ENCODE results near the gene MPZL1.
"Not testable (repeated sequence)": the region's sequence is repeated elsewhere in the genome, so short reads cannot be mapped to it uniquely, and the experiment has no call there.

Gene MPZL1

DNA sequence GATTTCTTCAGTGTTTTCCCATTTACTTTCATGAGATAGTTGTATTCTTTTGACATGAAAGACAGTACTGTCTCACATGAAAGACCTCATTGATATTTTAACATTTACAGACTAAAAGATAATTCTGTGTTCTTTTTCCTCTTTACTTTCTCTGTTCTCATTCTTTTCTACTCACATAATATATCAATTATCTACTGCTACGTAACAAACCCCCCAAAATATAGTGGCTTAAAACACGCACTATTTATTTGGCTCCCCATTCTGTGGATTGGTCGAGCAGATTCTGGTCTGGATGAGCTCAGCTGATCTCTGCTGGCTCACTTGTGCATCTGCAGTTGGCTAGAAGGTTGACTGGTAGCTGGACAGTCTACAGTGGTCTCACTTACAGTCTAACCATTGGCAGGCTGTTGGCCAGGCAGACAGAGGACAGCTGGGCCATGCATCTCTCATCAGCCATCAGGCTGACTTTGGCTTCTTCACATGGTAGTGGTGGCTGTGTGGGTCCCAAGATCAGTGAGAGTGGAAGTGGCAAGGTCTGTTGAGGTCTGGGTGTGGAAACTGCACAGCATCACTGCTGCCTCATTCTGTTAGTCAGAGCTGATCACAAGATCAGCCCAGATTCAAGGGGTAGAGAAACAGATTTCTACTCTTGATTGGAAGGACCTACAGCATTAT is 63.2 kb downstream of the MPZL1 start:
- DNase-seq: no peak

DNA sequence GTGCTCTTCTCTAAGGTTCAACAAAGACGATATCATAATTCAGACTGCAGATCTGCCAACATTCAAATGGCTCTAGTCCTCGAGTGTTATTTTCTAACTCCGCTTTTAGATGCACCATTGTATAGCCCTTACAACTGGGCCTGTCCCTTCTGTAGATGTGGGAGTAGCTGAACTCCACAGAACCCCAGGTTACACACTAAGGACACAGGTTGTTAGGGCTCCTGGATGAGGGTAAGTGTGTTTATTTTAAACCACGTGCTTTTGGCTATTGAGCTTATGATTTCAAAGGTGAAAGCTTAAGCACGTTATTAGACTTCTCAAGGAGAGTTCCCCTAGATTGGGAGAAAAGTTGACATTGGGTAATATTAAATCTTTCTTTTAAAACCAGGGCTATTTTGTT is 64.7 kb downstream of the MPZL1 start:
- no peak for DNase-seq

DNA sequence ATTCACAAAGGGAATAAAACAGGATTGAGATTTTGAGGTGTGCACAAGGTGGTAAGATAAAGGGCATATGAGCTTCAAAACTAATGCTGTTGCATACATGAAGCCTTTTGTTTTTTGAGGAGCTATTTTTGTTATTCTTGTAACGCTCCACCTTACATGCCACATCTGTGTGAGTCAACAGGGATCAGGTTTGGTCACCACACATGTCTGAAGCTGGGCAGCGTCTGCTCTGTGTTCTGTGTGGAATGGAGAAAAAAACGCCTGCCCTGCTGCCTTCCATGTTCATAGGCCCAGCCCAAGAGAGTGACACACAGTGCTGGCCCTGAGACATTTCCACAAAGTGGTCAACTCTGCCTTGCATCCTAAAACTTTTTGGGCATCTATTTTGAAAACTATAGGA is 67.7 kb downstream of the MPZL1 start:
- no peak for DNase-seq

DNA sequence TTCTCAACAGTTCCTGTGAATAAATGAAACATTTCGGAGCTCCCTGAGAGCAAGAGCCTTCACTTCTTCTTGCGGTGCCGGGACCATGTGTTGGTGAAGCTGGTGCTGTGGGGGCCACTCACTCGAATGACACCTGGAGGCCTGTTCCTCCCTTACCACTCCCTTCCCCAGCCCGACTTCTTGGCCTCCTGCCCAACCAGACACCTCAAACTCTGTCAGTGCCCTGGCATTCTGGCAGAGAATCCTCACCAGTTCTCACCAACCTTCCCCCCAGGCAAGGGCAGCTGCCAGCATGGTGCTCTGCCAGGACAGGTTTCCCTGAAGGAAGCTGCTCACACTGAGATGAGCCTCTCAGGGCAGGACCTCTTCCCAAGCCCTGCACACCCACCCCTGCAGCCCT is 68.3 kb downstream of the MPZL1 start:
- DNase-seq: no peak

DNA sequence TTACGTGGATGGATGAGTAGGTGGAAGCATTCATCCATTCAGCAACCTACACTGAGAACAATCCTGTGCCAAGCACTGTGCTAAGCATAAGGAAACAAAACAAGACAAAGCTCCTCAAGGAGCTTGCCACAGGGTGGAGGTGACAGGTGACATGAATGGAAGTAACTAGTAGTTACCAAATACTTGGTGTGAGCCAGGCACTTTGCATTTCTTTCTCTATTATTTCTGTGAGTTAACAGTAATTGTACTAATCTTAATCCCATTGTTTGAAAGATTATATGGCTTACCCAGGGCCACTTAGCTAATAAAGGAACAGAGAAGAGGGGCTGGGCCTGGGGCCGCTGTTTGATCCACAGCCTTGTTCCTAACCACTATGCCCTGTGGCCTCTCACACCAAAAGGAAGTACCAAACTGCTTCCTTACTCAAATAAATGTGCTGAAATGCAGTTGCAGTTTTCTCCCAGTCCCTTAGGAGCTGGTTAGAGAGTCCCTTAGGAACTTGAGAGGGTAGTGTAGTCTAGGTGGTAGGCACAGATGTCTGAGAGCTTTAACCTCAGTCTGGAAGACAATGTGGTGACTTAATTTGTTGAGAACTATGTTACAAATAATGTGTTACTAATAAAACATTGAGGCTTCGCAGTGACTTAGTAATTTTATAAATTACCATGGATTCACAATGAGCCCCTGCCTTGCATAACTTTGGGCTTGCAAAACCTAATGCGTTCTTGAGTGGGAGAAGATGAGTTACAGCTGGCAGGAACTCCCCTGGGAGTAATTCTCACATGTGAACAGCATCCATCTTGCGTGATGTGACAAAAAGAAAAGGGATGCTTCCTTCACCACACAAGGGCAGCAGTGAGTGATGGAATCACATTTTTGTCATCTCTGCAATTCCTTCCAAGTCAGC is 69.8 kb downstream of the MPZL1 start:
- DNase-seq: no peak

DNA sequence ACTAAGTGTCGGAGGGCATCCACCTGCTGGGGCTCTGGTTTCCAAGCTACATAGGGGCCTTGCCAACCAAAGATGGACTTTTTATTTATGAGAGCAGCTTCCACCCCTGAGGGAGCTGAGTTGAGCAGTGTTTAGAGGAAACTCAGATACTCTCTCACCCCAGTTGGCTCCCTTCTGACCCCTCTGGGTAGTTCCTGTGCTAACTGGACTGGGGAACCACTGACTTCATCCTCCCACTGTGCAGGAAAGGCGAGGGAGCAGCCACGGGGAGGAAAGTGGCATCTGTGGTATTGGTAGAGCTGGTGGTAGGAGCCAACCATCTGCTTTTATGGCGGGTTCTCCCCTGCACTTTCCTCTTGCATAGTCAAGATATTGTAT is 70.4 kb downstream of the MPZL1 start:
- DNase-seq: no peak

DNA sequence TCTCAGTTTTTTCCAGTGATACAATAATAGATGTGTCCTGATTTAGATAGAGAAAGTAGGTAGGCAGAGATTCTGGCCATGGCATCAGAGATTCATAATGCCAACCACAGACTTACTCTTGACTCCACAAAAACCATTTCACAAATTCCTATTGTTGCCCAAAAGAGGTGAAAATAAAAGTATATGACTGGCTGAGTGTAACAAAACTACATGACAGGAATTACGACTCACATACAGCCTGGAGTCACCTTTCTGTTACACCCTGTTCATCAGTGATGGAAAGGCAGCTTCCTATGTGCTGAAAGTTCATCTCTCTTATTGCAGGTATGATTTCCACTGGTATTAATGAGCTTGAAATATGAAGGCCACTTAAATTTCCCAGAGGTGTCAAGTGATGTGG is 72.3 kb downstream of the MPZL1 start:
- DNase-seq: no peak

DNA sequence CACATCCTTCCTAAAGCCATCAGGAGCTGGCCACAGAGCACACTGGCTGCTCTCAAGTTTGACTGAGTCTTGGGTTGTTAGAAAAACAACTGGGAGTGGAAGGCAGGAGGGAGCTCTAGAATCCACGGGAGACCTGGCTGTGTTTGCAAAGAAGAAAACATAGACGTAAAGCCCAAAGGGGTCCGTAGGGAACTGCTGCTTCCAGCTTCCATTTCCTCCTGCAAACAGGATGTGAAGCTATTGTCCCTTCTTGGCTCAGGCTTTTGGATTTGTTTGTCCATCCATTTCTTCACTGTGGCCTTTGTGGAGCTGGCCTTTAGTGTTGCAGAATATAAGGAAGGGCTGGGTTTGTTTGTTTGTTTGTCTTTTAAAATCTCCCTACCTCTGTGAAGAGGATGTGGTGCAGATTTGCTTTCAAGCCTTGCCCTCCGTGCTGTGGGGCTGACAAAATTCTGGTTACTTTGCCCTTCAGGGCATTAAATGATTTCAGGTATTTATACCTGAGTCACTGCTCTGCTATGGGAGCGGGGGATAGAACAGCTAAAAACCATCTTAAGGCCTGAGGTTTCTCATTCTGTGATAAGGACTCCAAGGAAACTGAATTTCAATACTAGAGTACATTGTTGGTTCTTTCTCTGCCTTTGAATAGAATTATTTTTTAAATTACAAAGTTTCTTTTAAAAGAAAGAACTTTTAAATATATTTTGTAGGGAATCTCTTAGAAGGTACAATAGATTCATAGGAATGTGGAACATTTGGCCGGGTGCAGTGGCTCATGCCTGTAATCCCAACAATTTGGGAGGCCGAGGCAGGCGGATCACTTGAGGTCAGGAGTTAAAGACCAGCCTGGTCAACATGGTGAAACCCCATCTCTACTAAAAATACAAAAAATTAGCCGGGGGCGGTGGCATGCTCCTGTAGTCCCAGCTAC is 74.3 kb downstream of the MPZL1 start:
- DNase-seq: peak; percentile 48

DNA sequence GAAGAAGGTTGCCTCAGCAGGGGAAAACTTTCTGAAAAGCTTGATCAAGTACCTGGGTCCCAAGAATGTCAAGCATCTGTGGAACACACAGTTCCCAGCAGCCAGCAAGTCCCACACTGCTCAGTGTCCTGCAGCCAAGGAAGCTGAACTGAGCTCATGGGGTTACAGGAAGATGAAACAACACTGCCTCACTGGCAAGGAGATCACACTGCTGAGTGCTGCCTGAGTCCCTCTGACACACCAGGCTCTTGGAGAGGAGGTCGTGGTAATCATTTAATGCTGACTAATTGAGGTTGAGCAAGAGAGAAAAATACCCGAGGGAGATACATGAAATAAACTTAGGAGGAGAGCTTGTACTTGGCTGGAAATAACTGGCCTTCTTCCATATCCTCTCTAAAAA is 75.2 kb downstream of the MPZL1 start:
- no peak for DNase-seq

DNA sequence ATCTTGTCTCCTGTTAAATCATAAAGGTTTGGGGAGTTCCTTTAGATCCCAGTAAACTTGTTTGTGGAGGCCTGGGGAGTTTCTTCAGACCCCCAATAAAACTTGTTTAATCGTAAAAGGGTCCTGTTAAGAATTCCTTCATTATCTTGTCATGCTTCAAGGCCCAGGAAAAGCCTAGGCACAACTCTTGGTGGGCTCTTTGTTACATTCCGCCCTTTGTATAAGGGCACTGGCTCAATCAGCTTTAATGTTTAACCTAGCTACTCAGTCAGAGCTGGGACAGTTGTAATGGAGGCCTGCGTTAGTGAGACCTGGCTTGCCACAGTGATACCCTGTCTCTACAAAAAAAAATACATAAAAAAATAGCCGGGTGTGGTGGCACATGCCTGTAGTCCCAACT is 77.2 kb downstream of the MPZL1 start:
- DNase-seq: no peak

DNA sequence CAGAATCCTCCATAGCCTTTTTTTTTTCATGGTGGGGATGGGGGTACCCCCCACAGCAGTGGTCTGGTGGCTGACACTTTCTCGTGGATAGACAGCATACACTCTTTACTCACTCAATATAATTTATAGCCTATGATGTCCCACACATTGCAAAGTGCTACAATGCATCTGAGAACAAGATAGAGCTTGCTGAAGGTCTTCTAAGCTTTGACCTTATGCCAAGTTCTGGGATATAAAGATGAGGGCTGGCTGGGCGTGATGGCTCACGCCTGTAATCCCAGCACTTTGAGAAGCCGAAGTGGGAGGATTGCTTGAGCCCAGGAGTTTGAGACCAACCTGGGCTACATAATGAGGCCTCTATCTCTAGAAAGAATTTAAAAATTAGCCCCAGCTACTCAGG is 78.0 kb downstream of the MPZL1 start:
- no peak for DNase-seq

DNA sequence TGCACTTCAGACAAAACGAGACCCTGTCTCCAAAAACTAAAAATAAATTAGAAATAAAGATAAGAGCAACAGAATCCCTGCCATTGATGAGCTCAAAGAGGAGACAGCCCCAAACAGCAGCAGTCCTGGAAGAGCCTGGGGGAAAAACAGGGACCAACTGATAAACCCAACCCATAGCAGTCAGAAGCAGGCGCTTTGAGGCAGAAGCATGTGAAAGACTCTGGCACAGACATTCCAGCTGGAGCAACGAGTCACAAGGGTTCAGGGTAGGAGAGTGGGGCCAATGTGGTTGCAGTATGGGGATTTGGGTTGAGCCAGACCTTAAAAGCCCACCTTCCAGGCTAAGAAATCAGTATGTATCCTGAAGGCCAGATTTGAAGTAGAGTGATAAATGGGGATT is 78.5 kb downstream of the MPZL1 start:
- no peak for DNase-seq

DNA sequence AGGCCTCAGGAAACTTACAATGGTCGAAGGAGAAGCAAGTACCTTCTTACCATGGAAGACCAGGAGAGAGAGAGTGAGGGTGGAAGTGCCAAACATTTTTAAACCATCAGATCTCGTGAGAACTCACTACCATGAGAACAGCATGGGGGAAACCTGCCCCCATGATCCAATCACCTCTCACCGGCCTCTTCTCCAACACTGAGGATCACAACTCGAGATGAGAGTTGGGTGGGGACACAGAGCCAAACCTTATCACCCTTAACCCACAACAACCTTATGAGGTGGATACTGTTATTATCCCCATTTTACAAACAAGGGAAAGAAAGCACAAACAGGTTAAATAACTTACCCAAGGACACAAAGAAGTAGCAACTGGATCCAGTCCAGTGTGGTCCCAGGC is 80.5 kb downstream of the MPZL1 start:
- DNase-seq: no peak

DNA sequence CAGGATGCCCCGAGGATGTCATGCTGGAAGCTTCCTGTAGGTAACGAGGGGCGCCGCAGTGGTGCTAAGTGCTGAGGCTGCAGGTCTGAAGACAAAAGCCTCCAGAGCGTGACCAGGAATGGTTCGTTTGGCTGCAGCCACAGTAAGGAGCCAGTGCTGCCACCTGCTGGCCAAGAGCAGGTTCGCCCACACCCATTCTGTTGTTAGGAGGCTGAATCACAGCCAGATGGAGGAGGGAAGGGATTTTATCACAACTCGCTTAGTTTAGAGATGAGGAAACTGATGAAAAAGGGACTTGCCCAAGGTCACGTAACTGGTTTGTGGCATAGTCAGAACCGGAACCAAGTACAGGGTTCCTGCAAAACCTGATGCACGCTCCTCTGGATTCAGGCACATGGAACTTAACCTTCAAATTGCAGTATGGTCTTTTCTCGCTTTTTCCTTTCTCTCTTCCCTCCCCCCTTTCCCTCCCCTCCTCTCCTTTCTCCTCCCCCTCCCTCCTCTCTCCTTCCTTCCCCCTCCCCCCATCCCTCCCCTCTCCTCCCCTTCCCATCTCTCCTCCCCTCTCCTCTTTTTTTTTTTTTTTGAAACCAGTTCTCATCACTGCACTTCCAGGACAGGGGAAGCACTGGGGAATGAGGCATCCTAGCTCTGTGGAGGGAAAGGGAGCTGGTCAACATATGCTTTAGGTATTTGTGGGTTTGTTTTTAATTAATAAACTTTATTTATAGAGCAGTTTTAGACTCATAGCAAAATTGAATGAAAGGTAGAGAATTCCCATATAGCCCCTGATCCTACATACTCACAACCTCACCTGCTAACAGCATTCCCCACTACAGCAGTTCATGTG is 81.8 kb downstream of the MPZL1 start:
- peak; percentile 82 for DNase-seq

DNA sequence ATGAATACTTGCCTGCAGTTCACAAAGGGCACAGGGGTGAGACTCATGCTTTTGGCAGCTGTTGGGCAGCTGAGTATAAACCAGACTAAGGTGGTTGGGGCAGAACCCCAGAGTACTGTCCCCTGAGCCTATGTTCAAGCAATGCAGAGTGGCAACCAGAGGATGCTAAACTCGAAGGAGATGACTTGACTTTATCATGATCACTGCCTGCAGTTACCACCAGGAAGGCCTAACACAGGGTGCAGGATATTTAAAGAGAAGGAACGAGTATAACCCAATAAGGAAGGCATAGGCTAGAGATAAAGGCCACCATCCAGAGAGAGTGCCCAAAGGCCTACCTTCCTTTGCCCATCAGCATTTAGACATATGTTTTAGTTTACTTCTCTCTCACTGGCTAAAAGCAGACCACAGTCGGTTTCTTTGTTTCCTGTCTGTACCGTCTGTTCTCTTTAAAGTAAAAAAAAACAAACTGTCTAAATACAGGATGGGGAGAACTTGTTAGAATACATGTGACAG is 83.3 kb downstream of the MPZL1 start:
- no peak for DNase-seq

DNA sequence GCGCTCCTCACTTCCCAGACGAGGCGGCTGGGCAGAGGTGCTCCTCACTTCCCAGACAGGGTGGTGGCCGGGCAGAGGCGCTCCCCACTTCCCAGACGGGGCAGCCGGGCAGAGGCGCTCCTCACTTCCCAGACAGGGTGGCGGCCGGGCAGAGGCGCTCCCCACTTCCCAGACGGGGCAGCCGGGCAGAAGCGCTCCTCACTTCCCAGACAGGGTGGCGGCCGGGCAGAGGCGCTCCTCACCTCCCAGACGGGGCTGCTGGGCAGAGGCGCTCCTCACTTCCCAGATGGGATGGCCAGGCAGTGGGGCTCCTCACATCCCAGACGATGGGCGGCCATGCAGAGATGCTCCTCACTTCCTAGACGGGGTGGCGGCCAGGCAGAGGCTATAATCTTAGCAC is 84.5 kb downstream of the MPZL1 start:
- not testable (repeated sequence) for DNase-seq

DNA sequence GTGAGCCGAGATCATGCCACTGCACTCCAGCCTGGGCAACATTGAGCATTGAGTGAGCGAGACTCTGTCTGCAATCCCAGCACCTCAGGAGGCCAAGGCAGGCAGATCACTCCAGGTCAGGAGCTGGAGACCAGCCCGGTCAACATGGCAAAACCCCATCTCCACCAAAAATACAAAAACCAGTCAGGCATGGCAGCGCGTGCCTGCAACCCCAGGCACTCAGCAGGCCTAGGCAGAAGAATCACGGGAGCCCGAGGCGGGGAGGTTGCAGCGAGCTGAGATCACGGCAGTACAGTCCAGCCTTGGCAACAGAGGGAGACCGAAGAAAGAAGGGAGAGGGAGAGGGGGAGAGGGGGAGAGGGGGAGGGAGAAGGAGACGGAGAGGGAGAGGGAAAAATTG is 84.9 kb downstream of the MPZL1 start:
- not testable (repeated sequence) for DNase-seq

DNA sequence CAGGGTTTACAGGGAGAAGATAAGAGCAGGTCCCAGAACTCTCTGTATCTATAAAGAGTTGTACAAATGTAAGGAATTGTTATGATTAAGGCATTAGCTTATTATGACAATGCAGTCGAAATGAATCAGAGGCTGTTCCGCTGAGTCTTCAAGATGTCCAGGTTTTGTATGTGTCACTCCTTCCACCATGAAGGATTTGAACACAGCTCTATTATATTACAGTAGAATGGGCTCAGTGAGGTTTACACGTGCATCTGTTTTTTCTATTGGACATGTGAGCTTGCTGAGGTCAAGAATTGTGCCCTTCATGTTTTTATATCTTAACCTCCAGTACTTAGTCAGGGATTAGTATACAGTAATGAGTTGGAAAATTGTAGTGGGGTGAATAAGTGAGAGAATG is 86.3 kb downstream of the MPZL1 start:
- no peak for DNase-seq

DNA sequence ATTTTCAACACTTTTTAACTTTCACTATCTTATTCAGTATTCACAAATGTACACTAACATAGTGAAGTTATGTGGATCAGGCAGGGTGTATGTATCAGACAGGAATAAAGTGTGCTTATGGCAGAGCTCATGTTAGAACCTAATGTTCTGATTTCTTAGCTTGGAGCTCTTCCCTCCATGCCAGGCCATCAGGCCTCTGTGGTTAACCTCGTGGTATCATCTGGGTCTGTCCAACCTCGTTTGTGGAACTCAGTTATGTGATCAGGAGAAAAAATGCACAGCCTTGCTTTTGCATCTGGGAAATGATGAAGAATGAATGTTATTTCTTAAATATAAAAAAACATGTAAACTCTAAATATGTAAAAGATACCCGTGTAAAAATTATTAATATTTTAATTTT is 86.9 kb downstream of the MPZL1 start:
- DNase-seq: no peak

DNA sequence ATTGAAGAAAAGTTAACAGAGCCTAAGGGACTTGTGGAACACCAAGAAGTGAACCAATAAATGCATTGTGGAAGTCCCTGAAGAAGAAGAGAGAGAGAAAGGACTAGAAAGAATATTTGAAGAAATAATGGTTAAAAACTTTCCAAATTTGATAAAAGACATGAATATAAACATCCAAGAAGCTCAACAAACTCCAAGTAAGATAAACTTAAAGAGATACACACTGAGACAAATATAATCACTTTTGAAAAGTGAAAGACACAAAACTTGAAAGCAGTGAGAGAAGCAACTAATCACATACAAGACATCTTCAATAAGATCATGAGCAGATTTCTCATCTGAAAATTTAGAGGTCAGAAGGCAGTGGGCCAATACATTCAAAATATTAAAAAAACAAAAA is 91.2 kb downstream of the MPZL1 start:
- no peak for DNase-seq

DNA sequence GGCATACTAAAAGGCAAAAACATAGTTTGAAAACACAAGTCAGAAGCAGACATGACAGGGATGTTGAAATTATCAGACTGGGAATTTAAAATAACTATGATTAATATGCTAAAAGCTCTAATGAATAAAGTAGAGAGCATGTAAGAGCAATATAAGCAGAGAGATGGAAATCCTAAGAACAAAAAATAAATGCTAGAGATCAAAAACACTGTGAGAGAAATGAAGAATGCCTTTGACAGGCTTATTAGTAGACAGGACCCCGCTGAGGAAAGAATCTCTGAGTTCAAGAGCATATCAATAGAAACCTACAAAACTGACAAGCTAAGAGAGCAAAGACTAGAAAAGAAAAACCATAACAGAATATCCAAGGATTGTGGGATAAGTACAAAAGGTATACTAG is 93.9 kb downstream of the MPZL1 start:
- DNase-seq: no peak

Measured in NCI-H748 treated with DMSO at 0.1 percent for 48 hours (cell line).